HepG2 (cell line): Measurements from ENCODE around the gene CHRD. TPM values are rescaled to one million over a fixed set of nuclear protein-coding genes. Genes with fewer than 3 reads are reported as not detected.
A peak's percentile ranks its signal among the peaks of the same experiment; 100 is the strongest.

Source experiments
- ASH2L ChIP-seq: fragments of 300-600, 200-600 bp; sonication (generic); IDR thresholded peaks from 2 replicates; pipeline ENCODE4 v1.7.0; 2017; ENCODE audit warnings: low read depth, mild to moderate bottlenecking, moderate library complexity, mixed read lengths, low read length; ENCODE audit not compliant: insufficient read length
- ELF4 ChIP-seq: sonication (generic); formaldehyde crosslinking; IDR thresholded peaks from 2 replicates; pipeline ENCODE4 v1.5.0; 2020; ENCODE audit warnings: missing genetic modification reagents, mild to moderate bottlenecking, moderate library complexity, borderline replicate concordance
- HNRNPL ChIP-seq: fragments of 200-400 bp; formaldehyde crosslinking; IDR thresholded peaks from 2 replicates; pipeline ENCODE4 v1.6.1; 2017; ENCODE audit warnings: mild to moderate bottlenecking, low read depth, low read length
- JUN ChIP-seq: sonication (generic); formaldehyde crosslinking; IDR thresholded peaks from 2 replicates; pipeline ENCODE4 v1.4.0; 2020; ENCODE audit warnings: mild to moderate bottlenecking, missing genetic modification reagents
- NFKB2 ChIP-seq: sonication (generic); formaldehyde crosslinking; IDR thresholded peaks from 2 replicates; pipeline ENCODE4 v1.4.0; 2020; ENCODE audit warnings: missing genetic modification reagents, borderline replicate concordance
- RAD21 ChIP-seq: fragments of 450-650 bp; formaldehyde crosslinking; IDR thresholded peaks from 2 replicates; pipeline ENCODE4 v1.5.0; 2020; ENCODE audit warnings: mild to moderate bottlenecking
- REXO4 ChIP-seq: sonication (generic); formaldehyde crosslinking; IDR thresholded peaks from 2 replicates; pipeline ENCODE4 v1.8.0; 2022; ENCODE audit warnings: missing genetic modification reagents, mild to moderate bottlenecking, borderline replicate concordance
- SMYD3 ChIP-seq: sonication (generic); formaldehyde crosslinking; IDR thresholded peaks from 2 replicates; pipeline ENCODE4 v1.8.1; 2023; ENCODE audit warnings: mild to moderate bottlenecking, missing genetic modification reagents
- SOX6 ChIP-seq, 2 experiments: fragments of 450-650 bp in 1 of 2; sonication (generic) in 1 of 2; formaldehyde crosslinking in 1 of 2; IDR thresholded peaks; 2 replicates each; pipeline versions ENCODE4 v1.4.0 to v1.6.1; 2017 to 2020; ENCODE audit warnings: antibody characterized with exemption in 1 of 2, mild to moderate bottlenecking in 1 of 2, missing genetic modification reagents in 1 of 2
- ZBTB8A ChIP-seq: sonication (generic); formaldehyde crosslinking; IDR thresholded peaks from 2 replicates; pipeline ENCODE4 v1.4.0; 2020; ENCODE audit warnings: mild to moderate bottlenecking, low read depth, missing genetic modification reagents, borderline replicate concordance
- ZNF234 ChIP-seq: sonication (generic); formaldehyde crosslinking; conservative IDR thresholded peaks from 2 replicates; pipeline ENCODE4 v1.5.1; 2020; ENCODE audit warnings: mild to moderate bottlenecking, missing genetic modification reagents
- ZNF30 ChIP-seq: sonication (generic); formaldehyde crosslinking; IDR thresholded peaks from 2 replicates; pipeline ENCODE4 v1.5.0; 2020; ENCODE audit warnings: mild to moderate bottlenecking, missing genetic modification reagents
- ZNF337 ChIP-seq: sonication (generic); formaldehyde crosslinking; IDR thresholded peaks from 2 replicates; pipeline ENCODE4 v1.5.1; 2020; ENCODE audit warnings: missing genetic modification reagents, low read depth, mild to moderate bottlenecking, borderline replicate concordance
- ZNF550 ChIP-seq: sonication (generic); formaldehyde crosslinking; IDR thresholded peaks from 2 replicates; pipeline ENCODE4 v1.4.0; 2020; ENCODE audit warnings: mild to moderate bottlenecking, missing genetic modification reagents, borderline replicate concordance
- ZNF598 ChIP-seq: sonication (generic); formaldehyde crosslinking; IDR thresholded peaks from 2 replicates; pipeline ENCODE4 v1.5.1; 2020; ENCODE audit warnings: mild to moderate bottlenecking, missing genetic modification reagents, borderline replicate concordance
- ZNF788 ChIP-seq: sonication (generic); formaldehyde crosslinking; IDR thresholded peaks from 2 replicates; pipeline ENCODE4 v1.5.0; 2020; ENCODE audit warnings: mild to moderate bottlenecking, missing genetic modification reagents, borderline replicate concordance
- ZNF891 ChIP-seq: sonication (generic); formaldehyde crosslinking; IDR thresholded peaks from 2 replicates; pipeline ENCODE4 v1.5.0; 2020; ENCODE audit warnings: mild to moderate bottlenecking, missing genetic modification reagents
- polyA plus RNA-seq, 8 experiments: library from polyadenylated mRNA; depleted of rRNA in 3 of 8; stranded (reverse) in 7 of 8; unstranded in 1 of 8; fragments of >200 nt; fragmentation: Illumina TruSeq in 4 of 8; extraction: Trizol in 4 of 8; gene quantifications; 2 replicates each; pipeline versions ENCODE4 v1.2.1 to v1.2.3, GENCODE V29; 2011 to 2016; ENCODE audit warnings: low read depth in 4 of 8, missing spikeins in 1 of 8, mixed read lengths in 1 of 8; ENCODE audit not compliant: insufficient read depth in 1 of 8
- total RNA-seq, 5 experiments: library from RNA; depleted of rRNA; stranded (reverse); fragments of >200 nt; fragmentation: Illumina TruSeq; extraction: Trizol; gene quantifications; 2 replicates each; pipeline ENCODE4 v1.2.3, GENCODE V29; 2016; ENCODE audit warnings: low read depth in 1 of 5
- TF ChIP-seq, protein P1 (sequence below): sonication (generic); formaldehyde crosslinking; conservative IDR thresholded peaks from 2 replicates; pipeline ENCODE4 v1.4.0; 2020; ENCODE audit warnings: missing genetic modification reagents
- TF ChIP-seq, protein P2 (sequence below): sonication (generic); formaldehyde crosslinking; IDR thresholded peaks from 2 replicates; pipeline ENCODE4 v1.9.0; 2021; ENCODE audit warnings: missing genetic modification reagents, mild to moderate bottlenecking, borderline replicate concordance
- TF ChIP-seq, protein P3 (sequence below): sonication (generic); formaldehyde crosslinking; IDR thresholded peaks from 2 replicates; pipeline ENCODE4 v1.8.0; 2022; ENCODE audit warnings: missing genetic modification reagents, low read depth, mild to moderate bottlenecking, borderline replicate concordance
- TF ChIP-seq, protein P4 (sequence below): sonication (generic); formaldehyde crosslinking; IDR thresholded peaks from 2 replicates; pipeline ENCODE4 v1.9.0; 2021; ENCODE audit warnings: missing genetic modification reagents, borderline replicate concordance

The CHRD gene
- total and polyA plus RNA-seq, 2 of the 13 experiments (the other 11 are each of a cell fraction or from before 2014, with no cell fraction given), result 22.2 to 35.2 TPM

DNA sequence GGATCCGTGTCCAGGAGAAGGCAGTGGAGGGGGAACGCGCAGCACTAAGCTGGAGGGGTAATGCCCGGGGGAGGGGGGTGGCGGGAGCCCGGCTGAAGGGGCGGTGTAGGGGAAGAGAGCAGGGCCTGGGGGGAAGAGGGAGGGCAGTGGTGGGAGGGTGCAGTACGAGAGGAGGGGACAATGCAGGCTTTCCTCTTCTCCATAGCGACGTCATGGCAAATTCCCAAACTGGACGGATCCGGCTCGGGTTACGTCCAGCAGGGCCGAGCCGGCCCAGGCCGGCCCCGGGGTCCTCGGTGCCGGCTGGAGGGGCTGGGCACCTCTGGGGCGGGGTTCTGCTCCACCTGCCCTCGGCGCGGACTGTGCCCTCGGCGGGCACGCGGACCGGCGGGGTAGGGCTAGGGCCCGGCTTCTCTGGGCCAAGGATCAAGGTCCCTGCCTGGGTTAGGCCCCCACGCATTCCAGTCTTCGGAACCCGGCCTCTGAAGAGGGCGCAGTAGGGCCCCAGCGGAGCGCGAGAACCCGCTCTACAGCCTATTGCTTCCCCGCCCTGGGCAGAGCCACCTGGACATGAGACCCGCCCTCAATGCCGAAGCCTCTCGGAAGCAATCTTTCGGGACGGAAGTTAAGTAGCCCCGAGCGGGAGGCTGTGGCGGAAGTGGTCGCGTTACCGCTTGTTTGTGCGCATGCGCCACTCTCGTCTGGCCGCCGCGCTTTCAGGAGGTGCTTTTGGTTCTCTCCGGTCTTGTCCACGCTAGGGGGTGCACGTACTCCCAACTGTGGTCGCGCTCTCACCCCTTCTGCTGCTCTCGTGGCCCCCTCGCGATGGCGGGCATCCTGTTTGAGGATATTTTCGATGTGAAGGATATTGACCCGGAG, 16.9 kb upstream of the CHRD start (continued):
- TF ChIP-seq ELF4 (CRISPR knock-in tag) (no peak; the same call in 1 of the 2 replicates), REXO4 (CRISPR knock-in tag) (no peak), ZNF598 (CRISPR knock-in tag) (peak; percentile 62; the same call in 1 of the 2 replicates), ZNF234 (no peak), NFKB2 (no peak), HNRNPL (peak; percentile 98), ASH2L (peak; percentile 63), JUN (CRISPR knock-in tag) (no peak), SOX6 (IDR thresholded peaks at IDR 0.05) (no peak), SOX6 (CRISPR knock-in tag; IDR thresholded peaks at IDR 0.05) (peak; percentile 76), SMYD3 (CRISPR knock-in tag) (peak; percentile 81; the same call in 1 of the 2 replicates), RAD21 (CRISPR knock-in tag) (peak; percentile 74), ZNF891 (CRISPR knock-in tag) (no peak; the same call in 1 of the 2 replicates), ZNF550 (CRISPR knock-in tag) (no peak), ZNF337 (CRISPR knock-in tag) (0 out of 2 replicates have a peak, but pooled peaks have one; percentile 43), ZNF30 (CRISPR knock-in tag) (no peak), ZNF788 (CRISPR knock-in tag) (peak; percentile 40; the same call in 1 of the 2 replicates), ZBTB8A (CRISPR knock-in tag) (no peak; the same call in 1 of the 2 replicates)
- TF ChIP-seq, protein P1, sequence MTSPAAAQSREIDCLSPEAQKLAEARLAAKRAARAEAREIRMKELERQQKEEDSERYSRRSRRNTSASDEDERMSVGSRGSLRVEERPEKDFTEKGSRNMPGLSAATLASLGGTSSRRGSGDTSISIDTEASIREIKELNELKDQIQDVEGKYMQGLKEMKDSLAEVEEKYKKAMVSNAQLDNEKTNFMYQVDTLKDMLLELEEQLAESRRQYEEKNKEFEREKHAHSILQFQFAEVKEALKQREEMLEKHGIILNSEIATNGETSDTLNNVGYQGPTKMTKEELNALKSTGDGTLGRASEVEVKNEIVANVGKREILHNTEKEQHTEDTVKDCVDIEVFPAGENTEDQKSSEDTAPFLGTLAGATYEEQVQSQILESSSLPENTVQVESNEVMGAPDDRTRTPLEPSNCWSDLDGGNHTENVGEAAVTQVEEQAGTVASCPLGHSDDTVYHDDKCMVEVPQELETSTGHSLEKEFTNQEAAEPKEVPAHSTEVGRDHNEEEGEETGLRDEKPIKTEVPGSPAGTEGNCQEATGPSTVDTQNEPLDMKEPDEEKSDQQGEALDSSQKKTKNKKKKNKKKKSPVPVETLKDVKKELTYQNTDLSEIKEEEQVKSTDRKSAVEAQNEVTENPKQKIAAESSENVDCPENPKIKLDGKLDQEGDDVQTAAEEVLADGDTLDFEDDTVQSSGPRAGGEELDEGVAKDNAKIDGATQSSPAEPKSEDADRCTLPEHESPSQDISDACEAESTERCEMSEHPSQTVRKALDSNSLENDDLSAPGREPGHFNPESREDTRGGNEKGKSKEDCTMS, result no peak
- TF ChIP-seq, protein P2, sequence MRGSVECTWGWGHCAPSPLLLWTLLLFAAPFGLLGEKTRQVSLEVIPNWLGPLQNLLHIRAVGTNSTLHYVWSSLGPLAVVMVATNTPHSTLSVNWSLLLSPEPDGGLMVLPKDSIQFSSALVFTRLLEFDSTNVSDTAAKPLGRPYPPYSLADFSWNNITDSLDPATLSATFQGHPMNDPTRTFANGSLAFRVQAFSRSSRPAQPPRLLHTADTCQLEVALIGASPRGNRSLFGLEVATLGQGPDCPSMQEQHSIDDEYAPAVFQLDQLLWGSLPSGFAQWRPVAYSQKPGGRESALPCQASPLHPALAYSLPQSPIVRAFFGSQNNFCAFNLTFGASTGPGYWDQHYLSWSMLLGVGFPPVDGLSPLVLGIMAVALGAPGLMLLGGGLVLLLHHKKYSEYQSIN (CRISPR knock-in tag), result no peak
- TF ChIP-seq, protein P3, sequence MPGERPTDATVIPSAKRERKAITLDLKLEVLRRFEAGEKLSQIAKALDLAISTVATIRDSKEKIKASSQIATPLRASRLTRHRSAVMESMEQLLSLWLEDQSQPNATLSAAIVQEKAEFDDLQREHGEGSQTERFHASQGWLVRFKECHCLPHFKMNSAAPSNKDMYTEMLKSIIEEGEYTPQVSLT (CRISPR knock-in tag), result no peak
- TF ChIP-seq, protein P4, sequence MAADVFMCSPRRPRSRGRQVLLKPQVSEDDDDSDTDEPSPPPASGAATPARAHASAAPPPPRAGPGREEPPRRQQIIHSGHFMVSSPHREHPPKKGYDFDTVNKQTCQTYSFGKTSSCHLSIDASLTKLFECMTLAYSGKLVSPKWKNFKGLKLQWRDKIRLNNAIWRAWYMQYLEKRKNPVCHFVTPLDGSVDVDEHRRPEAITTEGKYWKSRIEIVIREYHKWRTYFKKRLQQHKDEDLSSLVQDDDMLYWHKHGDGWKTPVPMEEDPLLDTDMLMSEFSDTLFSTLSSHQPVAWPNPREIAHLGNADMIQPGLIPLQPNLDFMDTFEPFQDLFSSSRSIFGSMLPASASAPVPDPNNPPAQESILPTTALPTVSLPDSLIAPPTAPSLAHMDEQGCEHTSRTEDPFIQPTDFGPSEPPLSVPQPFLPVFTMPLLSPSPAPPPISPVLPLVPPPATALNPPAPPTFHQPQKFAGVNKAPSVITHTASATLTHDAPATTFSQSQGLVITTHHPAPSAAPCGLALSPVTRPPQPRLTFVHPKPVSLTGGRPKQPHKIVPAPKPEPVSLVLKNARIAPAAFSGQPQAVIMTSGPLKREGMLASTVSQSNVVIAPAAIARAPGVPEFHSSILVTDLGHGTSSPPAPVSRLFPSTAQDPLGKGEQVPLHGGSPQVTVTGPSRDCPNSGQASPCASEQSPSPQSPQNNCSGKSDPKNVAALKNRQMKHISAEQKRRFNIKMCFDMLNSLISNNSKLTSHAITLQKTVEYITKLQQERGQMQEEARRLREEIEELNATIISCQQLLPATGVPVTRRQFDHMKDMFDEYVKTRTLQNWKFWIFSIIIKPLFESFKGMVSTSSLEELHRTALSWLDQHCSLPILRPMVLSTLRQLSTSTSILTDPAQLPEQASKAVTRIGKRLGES, result no peak
